Heart right ventricle (tissue), 16 donors: ENCODE data around the gene KCNJ10. TPM values are rescaled to one million over a fixed set of nuclear protein-coding genes. Genes with fewer than 3 reads are reported as not detected.
A peak's percentile ranks its signal among the peaks of the same experiment; 100 is the strongest.

Source experiments
- ATAC-seq, 8 donors: fragments of 200-7000 bp; cut with Tn5 transposase; one replicate each; pipeline ENCODE4 v1.9.1; 2020; ENCODE audit warnings: mild to moderate bottlenecking in 8 of 8, moderate library complexity in 8 of 8, moderate number of reproducible peaks in 1 of 8
- DNase-seq, 2 donors: peaks; one replicate each; pipeline ENCODE4 v3.0.0-alpha.2; 2020
- H3K27ac ChIP-seq, 10 donors: fragments of 200-600 bp; sonication (generic) in 2 of 10; one replicate each; pipeline versions ENCODE4 v1.5.0 to v1.8.0; 2020 to 2022; ENCODE audit warnings: mild to moderate bottlenecking in 3 of 10
- H3K27me3 ChIP-seq, 7 donors: fragments of 200-600 bp; one replicate each; pipeline ENCODE4 v1.8.0; 2021 to 2022; ENCODE audit warnings: mild to moderate bottlenecking in 2 of 7
- H3K36me3 ChIP-seq, 9 donors: fragments of 200-600 bp; sonication (generic) in 1 of 9; one replicate each; pipeline versions ENCODE4 v1.5.0 to v1.8.0; 2020 to 2022; ENCODE audit warnings: mild to moderate bottlenecking in 2 of 9
- H3K4me1 ChIP-seq, 9 donors: fragments of 200-600 bp; sonication (generic) in 1 of 9; one replicate each; pipeline versions ENCODE4 v1.5.0 to v1.8.0; 2020 to 2022; ENCODE audit warnings: mild to moderate bottlenecking in 4 of 9
- H3K4me3 ChIP-seq, 10 donors: fragments of 200-600 bp; sonication (generic) in 2 of 10; one replicate each; pipeline versions ENCODE4 v1.5.0 to v1.8.0; 2020 to 2022; ENCODE audit warnings: mild to moderate bottlenecking in 7 of 10, moderate library complexity in 2 of 10
- H3K9me3 ChIP-seq, 11 donors: fragments of 200-600 bp in 10 of 11; sonication (generic) in 2 of 11; one replicate each; pipeline versions ENCODE4 v1.5.0 to v1.8.0; 2013 to 2022; ENCODE audit warnings: mild to moderate bottlenecking in 2 of 11, control low read depth in 1 of 11, moderate library complexity in 1 of 11
- WGBS, 2 donors: extraction: QIAGEN DNeasy Blood & Tissue Kit; methylation state at CpG; one replicate each; pipeline ENCODE4 v1.1.7; 2013; ENCODE audit warnings: inconsistent platforms in 1 of 2; 5-methylcytosine and 5-hydroxymethylcytosine counted together
- intact Hi-C, 10 donors: fragments of 100-400 bp; cut with DNase I; formaldehyde crosslinking; loops; one replicate each; pipeline versions ENCODE4 v1.11.1 to v1.14.2; 2022
- polyA plus RNA-seq, 2 donors: library from polyadenylated mRNA; stranded (reverse); fragments of 200-250 nt; gene quantifications; one replicate each; pipeline ENCODE4 v1.2.3, GENCODE V29; 2013
- total RNA-seq, 10 donors: library from RNA; stranded (reverse); fragmentation: NEBNext Ultra II Directional in 3 of 10; extraction: Animal tissue kit (Norgen Biotek cat#: 25700) in 3 of 10; gene quantifications; one replicate each; pipeline versions ENCODE4 v1.2.1 to v1.2.4, GENCODE V29; 2021 to 2023
- TF ChIP-seq, protein P1 (sequence below), 9 donors: fragments of 200-600 bp; sonication (generic) in 2 of 9; IDR thresholded peaks; one replicate each; pipeline versions ENCODE4 v1.5.0 to v1.8.0; 2021 to 2022; ENCODE audit warnings: antibody characterized with exemption in 9 of 9, mild to moderate bottlenecking in 5 of 9, moderate library complexity in 1 of 9
- donor health status: Arrhythmogenic right ventricular cardiomyopathy.
- donor health status: ischemic (EF 13 %, LVEDD 7.1; RV severe dilation, severe dysfunction).
- donor health status: healthy with polysubstance abuse.
- donor health status: DM: no; HTN: yes; CAD: no.
- donor health status: DM: no; HTN: no; CAD: no.
- donor health status: ischemic (EF 25% LVEDD 6.9; RV normal size, moderate dysfunction).
- donor health status: ischemic (EF 25% LVEDD 5.7; RV mildly dilated, moderate dysfunction).
- donor health status: healthy.
- donor health status: DM: yes; HTN: yes; CAD: no.
- donor health status: Ischemic cardiomyopathy.
- donor health status: ischemic (EF 35%, LVEDD 5.7; RV mildly dilated, moderate dysfunction).
- donor health status: nonischemic (EF 11% LVEDD 7.7; RV severe dilation, severe dysfunction).
- donor health status: DM: yes; HTN: yes; CAD: no.
- donor health status: PGD.
- donor health status: ischemic (EF 29% LVEDD 5.4; RV normal size, mild dysfunction).
- donor health status: nonischemic (EF 23%, LVEDD 6.1; RV moderate dilation, normal function).

Gene KCNJ10
- total and polyA plus RNA-seq, 12 donors: 0.09 to 1.9 TPM; not detected in 10

GRCh38 chr1:160093624-160094290 is 23.8 kb upstream of the KCNJ10 start:
- WGBS, 2 donors: 84% methylated on average over 21 of the region's 21 CpGs
- ATAC-seq (no peak), DNase-seq (no peak)
- no peak overlapping the region for H3K4me3 ChIP-seq
- H3K4me1 ChIP-seq: peaks cover 9 to 33% (median 20%) of the 10 kb centered on the region in 9 donors
- no peaks in the 10 kb centered on the region for H3K27me3 ChIP-seq
- intact Hi-C loops: loop anchor here in 2 of 10 donors (10.0 kb wide), 2 partner anchors 161 to 281 kb away; no protein-coding TSS in a partner anchor
- H3K36me3 ChIP-seq: peaks cover 0 to 57% (median 11%) of the 10 kb centered on the region in 9 donors
- peak overlapping the region in 1 of 10 donors; percentile 15 for H3K27ac ChIP-seq
- no peaks in the 10 kb centered on the region for H3K9me3 ChIP-seq
- TF ChIP-seq, protein P1, sequence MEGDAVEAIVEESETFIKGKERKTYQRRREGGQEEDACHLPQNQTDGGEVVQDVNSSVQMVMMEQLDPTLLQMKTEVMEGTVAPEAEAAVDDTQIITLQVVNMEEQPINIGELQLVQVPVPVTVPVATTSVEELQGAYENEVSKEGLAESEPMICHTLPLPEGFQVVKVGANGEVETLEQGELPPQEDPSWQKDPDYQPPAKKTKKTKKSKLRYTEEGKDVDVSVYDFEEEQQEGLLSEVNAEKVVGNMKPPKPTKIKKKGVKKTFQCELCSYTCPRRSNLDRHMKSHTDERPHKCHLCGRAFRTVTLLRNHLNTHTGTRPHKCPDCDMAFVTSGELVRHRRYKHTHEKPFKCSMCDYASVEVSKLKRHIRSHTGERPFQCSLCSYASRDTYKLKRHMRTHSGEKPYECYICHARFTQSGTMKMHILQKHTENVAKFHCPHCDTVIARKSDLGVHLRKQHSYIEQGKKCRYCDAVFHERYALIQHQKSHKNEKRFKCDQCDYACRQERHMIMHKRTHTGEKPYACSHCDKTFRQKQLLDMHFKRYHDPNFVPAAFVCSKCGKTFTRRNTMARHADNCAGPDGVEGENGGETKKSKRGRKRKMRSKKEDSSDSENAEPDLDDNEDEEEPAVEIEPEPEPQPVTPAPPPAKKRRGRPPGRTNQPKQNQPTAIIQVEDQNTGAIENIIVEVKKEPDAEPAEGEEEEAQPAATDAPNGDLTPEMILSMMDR (IDR thresholded peaks at IDR 0.05): no peak

GRCh38 chr1:160093069-160093395 is 23.1 kb upstream of the KCNJ10 start:
- Histone ChIP-seq H3K4me3 (no peak overlapping the region), H3K27me3 (no peaks in the 10 kb centered on the region), H3K4me1 (peaks cover 9 to 31% (median 18%) of the 10 kb centered on the region in 9 donors), H3K9me3 (no peaks in the 10 kb centered on the region), H3K36me3 (peaks cover 0 to 62% (median 11%) of the 10 kb centered on the region in 9 donors), H3K27ac (no peak overlapping the region)
- TF ChIP-seq, protein P1 (IDR thresholded peaks at IDR 0.05): no peak
- no peak for ATAC-seq
- intact Hi-C loops: loop anchor here in 2 of 10 donors (10.0 kb wide), 2 partner anchors 162 to 282 kb away; no protein-coding TSS in a partner anchor
- 81 to 82% methylated on average over 9 of the region's 9 CpGs for WGBS, 2 donors
- no peak for DNase-seq

- intact Hi-C loops: loop anchor here in 2 of 10 donors (10.0 kb wide), 2 partner anchors 162 to 282 kb away; no protein-coding TSS in a partner anchor
- TF ChIP-seq, protein P1 (IDR thresholded peaks at IDR 0.05): no peak
- H3K36me3 ChIP-seq: peaks cover 0 to 62% (median 11%) of the 10 kb centered on the region in 9 donors
- 95 to 96% methylated on average over 31 to 32 of the region's 32 CpGs for WGBS, 2 donors
- H3K4me3 ChIP-seq: no peak overlapping the region
- H3K9me3 ChIP-seq: no peaks in the 10 kb centered on the region
- peaks cover 5 to 25% (median 13%) of the 10 kb centered on the region in 9 donors for H3K4me1 ChIP-seq
- H3K27me3 ChIP-seq: no peaks in the 10 kb centered on the region
- DNase-seq (no peak), ATAC-seq (no peak)
- H3K27ac ChIP-seq: no peak overlapping the region
Measured at GRCh38 chr1:160092366-160093068, 22.6 kb upstream of the KCNJ10 start.

DNA sequence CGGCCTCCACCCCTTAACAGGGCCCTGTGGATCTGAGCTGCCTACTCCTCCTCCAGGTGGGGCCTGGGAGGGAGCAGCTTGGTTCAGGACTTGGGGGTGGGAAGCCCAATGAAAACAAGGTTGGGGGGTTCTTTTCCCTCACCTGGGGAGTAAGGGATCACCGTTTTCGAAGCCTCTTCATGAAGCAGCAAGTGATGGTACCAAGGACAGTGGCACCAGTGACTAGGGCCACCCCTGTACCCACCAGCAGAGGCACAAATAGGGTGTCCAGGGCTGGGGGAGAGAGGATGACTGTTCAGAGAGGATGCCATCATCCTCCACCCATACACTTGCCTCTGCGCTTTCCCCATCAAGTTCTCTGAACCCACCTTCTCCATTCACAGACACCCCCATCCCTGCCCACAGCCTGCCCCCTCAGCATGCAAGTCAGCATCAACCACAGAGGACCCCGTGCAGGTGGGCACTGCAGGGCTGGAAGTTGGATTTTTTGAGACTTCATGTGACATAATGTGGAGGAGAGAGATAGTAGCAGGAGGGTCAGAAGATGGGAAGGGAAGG is 21.8 kb upstream of the KCNJ10 start:
- peaks cover 0 to 62% (median 11%) of the 10 kb centered on the region in 9 donors for H3K36me3 ChIP-seq
- TF ChIP-seq, protein P1 (IDR thresholded peaks at IDR 0.05): no peak
- H3K27me3 ChIP-seq: no peaks in the 10 kb centered on the region
- H3K9me3 ChIP-seq: no peaks in the 10 kb centered on the region
- DNase-seq (no peak), ATAC-seq (no peak)
- WGBS, 2 donors: 91 to 96% methylated on average over 5 of the region's 5 CpGs
- no peak overlapping the region for H3K27ac ChIP-seq
- H3K4me1 ChIP-seq: peaks cover 0 to 18% (median 5%) of the 10 kb centered on the region in 9 donors
- intact Hi-C loops: loop anchor here in 2 of 10 donors (10.0 kb wide), 2 partner anchors 163 to 283 kb away; no protein-coding TSS in a partner anchor
- H3K4me3 ChIP-seq: no peak overlapping the region
